GM18499 (cell line): Measurements from ENCODE around the gene PARVG.

Experiments used
- ATAC-seq: cut with Tn5 transposase; IDR thresholded peaks from one replicate; pipeline ENCODE4 v1.9.1; 2021; ENCODE audit warnings: moderate number of reproducible peaks; ENCODE audit not compliant: insufficient read depth, unreplicated experiment

Gene PARVG

GRCh38 chr22:44207981-44208317 is 27.2 kb downstream of the PARVG start:
- no peak for ATAC-seq

- no peak for ATAC-seq
Observed at GRCh38 chr22:44209343-44209742, 28.6 kb downstream of the PARVG start.

- no peak for ATAC-seq
Observed at GRCh38 chr22:44210722-44211121, 30.0 kb downstream of the PARVG start.

GRCh38 chr22:44211256-44211945 is 30.7 kb downstream of the PARVG start:
- ATAC-seq, result no peak

GRCh38 chr22:44211946-44212930 is 31.5 kb downstream of the PARVG start:
- ATAC-seq, result no peak

- no peak for ATAC-seq
Observed at GRCh38 chr22:44212936-44213335, 32.2 kb downstream of the PARVG start.

- no peak for ATAC-seq
Observed at GRCh38 chr22:44213489-44214043, 32.8 kb downstream of the PARVG start.

- ATAC-seq, result no peak
Observed at GRCh38 chr22:44214187-44214586, 33.5 kb downstream of the PARVG start.

GRCh38 chr22:44214764-44215163 is 34.0 kb downstream of the PARVG start:
- ATAC-seq, result no peak

- ATAC-seq, result no peak
Observed at GRCh38 chr22:44215287-44215686, 34.6 kb downstream of the PARVG start.

- no peak for ATAC-seq
Observed at GRCh38 chr22:44217346-44217745, 36.6 kb downstream of the PARVG start.

GRCh38 chr22:44218071-44218470 is 37.3 kb downstream of the PARVG start:
- ATAC-seq, result no peak

- no peak for ATAC-seq
Observed at GRCh38 chr22:44219101-44219870, 38.6 kb downstream of the PARVG start.

GRCh38 chr22:44220727-44221680 is 40.3 kb downstream of the PARVG start:
- ATAC-seq, result no peak

- ATAC-seq, result no peak
Observed at GRCh38 chr22:44221710-44222475, 41.2 kb downstream of the PARVG start.

GRCh38 chr22:44224166-44224565 is 43.4 kb downstream of the PARVG start:
- ATAC-seq, result no peak

GRCh38 chr22:44225091-44225689 is 44.5 kb downstream of the PARVG start:
- no peak for ATAC-seq

- ATAC-seq, result no peak
Observed at GRCh38 chr22:44225812-44226211, 45.1 kb downstream of the PARVG start.
